ENCODE measurements around the gene CACNA1S. TPM values are rescaled to one million over a fixed set of nuclear protein-coding genes. Genes with fewer than 3 reads are reported as not detected.

Gene CACNA1S
- total and polyA plus RNA-seq, 8 donors = under 0.01 TPM; not detected in 7

- H3K4me1 ChIP-seq = no peaks in the 10 kb centered on the region
- intact Hi-C loops (cut with DNase I) = no loop called here
- ATAC-seq = no peak
- WGBS, 2 donors = 62 to 74% methylated on average over 4 of the region's 4 CpGs
- no peak for DNase-seq
- no peaks in the 10 kb centered on the region for H3K27me3 ChIP-seq
- H3K36me3 ChIP-seq = no peaks in the 10 kb centered on the region
- FAIRE-seq = no peak
- H3K27ac ChIP-seq = no peak overlapping the region
- TF ChIP-seq CTCF (IDR thresholded peaks at IDR 0.05) = no peak
- no peaks in the 10 kb centered on the region for H3K9me3 ChIP-seq
- H3K4me3 ChIP-seq = no peak overlapping the region
Measured at GRCh38 chr1:200992382-200993048, 119.7 kb downstream of the CACNA1S start.

DNA sequence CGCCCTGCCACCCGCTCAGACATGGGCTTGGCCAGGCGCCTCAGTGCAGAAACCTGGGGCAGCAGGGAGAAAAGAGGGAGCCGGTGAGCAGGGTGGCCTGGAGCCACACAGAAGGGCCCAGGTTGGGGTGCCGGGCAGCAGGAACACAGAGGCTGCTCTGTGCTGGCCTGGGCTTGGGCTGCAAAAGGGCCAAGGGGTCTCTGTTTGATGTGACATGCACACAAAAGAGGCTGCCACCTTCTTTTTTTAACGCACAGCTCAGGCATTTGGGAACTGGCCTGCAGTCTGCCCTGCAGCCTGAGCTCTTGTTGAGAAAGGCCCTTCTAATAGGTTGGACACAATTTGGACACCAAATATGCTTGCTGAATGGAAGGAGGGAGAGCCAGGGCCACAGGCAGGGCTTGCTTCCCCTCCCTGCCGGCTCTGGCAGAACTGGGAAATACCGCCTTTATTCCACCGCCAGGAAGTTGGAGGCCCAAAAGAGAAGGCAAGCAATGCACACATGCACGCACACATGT lies 121.1 kb downstream of the CACNA1S start:
- H3K9me3 ChIP-seq = no peaks in the 10 kb centered on the region
- no peaks in the 10 kb centered on the region for H3K27me3 ChIP-seq
- ATAC-seq (no peak), FAIRE-seq (no peak), DNase-seq (no peak)
- H3K4me3 ChIP-seq = no peak overlapping the region
- H3K27ac ChIP-seq = no peak overlapping the region
- intact Hi-C loops (cut with DNase I) = no loop called here
- TF ChIP-seq CTCF (IDR thresholded peaks at IDR 0.05) = no peak
- H3K4me1 ChIP-seq = no peaks in the 10 kb centered on the region
- no peaks in the 10 kb centered on the region for H3K36me3 ChIP-seq
- 82 to 88% methylated on average over 10 of the region's 10 CpGs for WGBS, 2 donors

GRCh38 chr1:200990114-200990513 lies 122.1 kb downstream of the CACNA1S start:
- Histone ChIP-seq H3K27ac (no peak overlapping the region), H3K27me3 (no peaks in the 10 kb centered on the region), H3K9me3 (no peaks in the 10 kb centered on the region), H3K4me1 (no peaks in the 10 kb centered on the region), H3K36me3 (no peaks in the 10 kb centered on the region), H3K4me3 (no peak overlapping the region)
- ATAC-seq (no peak), FAIRE-seq (no peak), DNase-seq (no peak)
- 91 to 96% methylated on average over 9 of the region's 9 CpGs for WGBS, 2 donors
- intact Hi-C loops (cut with DNase I) = no loop called here
- no peak for TF ChIP-seq CTCF (IDR thresholded peaks at IDR 0.05)

Other genes with a start within 250 kb of the CACNA1S start
- gene GPR25, start 239.4 kb downstream of the CACNA1S start, total RNA-seq = under 1 TPM in 1 of 6 donors, not detected in 5; 0.31 TPM
- not detected for gene GPR25, start 239.4 kb downstream of the CACNA1S start, polyA plus RNA-seq
- 10 to 100 TPM in 4 of 6 donors, 1 to 10 TPM in 2; 5.0 to 26.6 (median 12.9) TPM for gene INAVA, start 217.5 kb downstream of the CACNA1S start, total RNA-seq
- gene INAVA, start 217.5 kb downstream of the CACNA1S start, polyA plus RNA-seq = 10 to 100 TPM; 13.1 to 17.8 TPM
- gene KIF21B, start 88.7 kb downstream of the CACNA1S start, total RNA-seq = 1 to 10 TPM in 2 of 6 donors, under 1 TPM in 4; 0.51 to 2.5 (median 0.93) TPM
- 1 to 10 TPM in 1 of 2 donors, under 1 TPM in 1; 0.84 to 1.0 TPM for gene KIF21B, start 88.7 kb downstream of the CACNA1S start, polyA plus RNA-seq
- 1 to 10 TPM in 5 of 6 donors, under 1 TPM in 1; 0.61 to 1.6 (median 1.4) TPM for gene ASCL5, start 14.8 kb upstream of the CACNA1S start, total RNA-seq
- gene ASCL5, start 14.8 kb upstream of the CACNA1S start, polyA plus RNA-seq = under 1 TPM; 0.16 to 0.72 TPM
- gene TMEM9, start 42.0 kb upstream of the CACNA1S start, total RNA-seq = 10 to 100 TPM; 21.3 to 42.9 (median 34.9) TPM
- 10 to 100 TPM; 52.2 to 87.7 TPM for gene TMEM9, start 42.0 kb upstream of the CACNA1S start, polyA plus RNA-seq
- 10 to 100 TPM in 3 of 6 donors, 1 to 10 TPM in 3; 4.1 to 35.1 (median 10.0) TPM for gene IGFN1, start 78.4 kb upstream of the CACNA1S start, total RNA-seq
- 10 to 100 TPM; 37.8 to 48.4 TPM for gene IGFN1, start 78.4 kb upstream of the CACNA1S start, polyA plus RNA-seq
- under 1 TPM in 5 of 6 donors, not detected in 1; 0.04 to 0.37 (median 0.06) TPM for gene PKP1, start 171.1 kb upstream of the CACNA1S start, total RNA-seq
- gene PKP1, start 171.1 kb upstream of the CACNA1S start, polyA plus RNA-seq = under 1 TPM; 0.12 to 0.15 TPM

All from pancreas (tissue), 10 donors.